GM12891 (cell line): Measurements from ENCODE around the gene ANKRD44.

ENCODE experiments used
- DNase-seq: peaks from one replicate; pipeline ENCODE4 v3.0.0; 2011; ENCODE audit warnings: low spot score; ENCODE audit not compliant: insufficient read length
- FAIRE-seq: peaks from 2 replicates; lab custom pipeline; 2011; peaks lifted over from hg19 to GRCh38; lab: Jason Lieb, UNC
- PAX5 ChIP-seq: IDR thresholded peaks from 2 replicates; pipeline ENCODE4 v1.6.1; 2011; ENCODE audit warnings: low read length, moderate library complexity, mild to moderate bottlenecking; ENCODE audit not compliant: insufficient read depth, severe bottlenecking
- POLR2A ChIP-seq: IDR thresholded peaks from 2 replicates; pipeline ENCODE4 v1.6.1; 2011; ENCODE audit warnings: low read depth, low read length, control low read depth
- POLR2AphosphoS5 ChIP-seq: IDR thresholded peaks from 2 replicates; pipeline ENCODE4 v1.6.1; 2011; ENCODE audit warnings: low read depth, low read length, control low read depth
- POU2F2 ChIP-seq: IDR thresholded peaks from 2 replicates; pipeline ENCODE4 v1.6.1; 2011; ENCODE audit warnings: low read depth, mild to moderate bottlenecking, control low read depth, low read length, moderate library complexity
- SPI1 ChIP-seq: IDR thresholded peaks from 2 replicates; pipeline ENCODE4 v1.6.1; 2011; ENCODE audit warnings: low read depth, low read length, control low read depth
- TAF1 ChIP-seq: IDR thresholded peaks from 2 replicates; pipeline ENCODE4 v1.6.1; 2011; ENCODE audit warnings: low read depth, low read length, control low read depth

Gene ANKRD44

DNA sequence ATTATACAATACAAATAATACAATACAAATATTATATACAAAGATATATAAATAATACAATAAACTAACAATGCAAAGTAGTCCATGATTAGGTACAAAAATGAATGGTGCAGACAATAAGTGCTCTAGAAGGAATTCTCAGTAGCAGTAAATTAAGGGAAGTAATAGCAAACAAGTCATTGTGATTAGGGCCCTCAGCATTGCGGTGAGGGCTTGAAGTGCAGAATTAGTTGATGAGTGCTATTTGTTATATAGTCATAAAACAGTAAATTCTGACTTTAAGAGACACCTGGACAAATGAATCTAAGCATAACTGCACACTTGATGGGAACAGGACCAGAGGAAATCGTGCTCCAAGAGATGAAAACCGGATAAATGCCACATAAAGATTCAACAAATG lies 74.9 kb downstream of the ANKRD44 start:
- no peak for TF ChIP-seq POLR2AphosphoS5
- no peak for TF ChIP-seq TAF1
- no peak for TF ChIP-seq SPI1
- TF ChIP-seq POU2F2, result no peak
- no peak for TF ChIP-seq PAX5
- no peak for TF ChIP-seq POLR2A
- DNase-seq (no peak), FAIRE-seq (no peak)

DNA sequence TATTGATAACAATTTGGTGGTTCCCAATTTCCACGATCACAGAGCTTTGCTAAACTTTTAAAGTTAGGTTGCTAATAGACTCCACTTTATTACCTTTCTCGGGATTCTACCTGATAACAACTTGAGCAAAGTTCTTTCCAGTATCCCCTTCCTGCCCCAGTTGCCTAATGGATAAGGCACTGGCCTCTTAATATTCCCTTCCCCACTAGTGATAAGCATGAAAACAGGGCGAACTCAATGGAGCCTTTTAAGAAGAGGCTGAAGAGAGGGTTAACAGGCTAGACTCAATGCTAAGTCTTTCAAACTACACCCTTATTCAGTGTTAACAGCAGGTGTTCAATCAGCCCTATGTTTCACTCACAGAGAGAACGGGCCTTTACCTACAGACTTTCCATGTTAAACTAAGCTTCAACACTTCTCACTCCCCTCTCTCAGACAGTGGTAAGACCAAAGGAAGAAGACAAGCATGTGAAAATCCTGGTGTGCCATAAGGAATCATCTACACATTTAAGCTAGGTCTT lies 75.8 kb downstream of the ANKRD44 start:
- no peak for DNase-seq
- FAIRE-seq, result peak; percentile 60
- TF ChIP-seq POLR2A (no peak), PAX5 (no peak), POU2F2 (no peak), SPI1 (no peak), TAF1 (no peak), POLR2AphosphoS5 (no peak)

DNA sequence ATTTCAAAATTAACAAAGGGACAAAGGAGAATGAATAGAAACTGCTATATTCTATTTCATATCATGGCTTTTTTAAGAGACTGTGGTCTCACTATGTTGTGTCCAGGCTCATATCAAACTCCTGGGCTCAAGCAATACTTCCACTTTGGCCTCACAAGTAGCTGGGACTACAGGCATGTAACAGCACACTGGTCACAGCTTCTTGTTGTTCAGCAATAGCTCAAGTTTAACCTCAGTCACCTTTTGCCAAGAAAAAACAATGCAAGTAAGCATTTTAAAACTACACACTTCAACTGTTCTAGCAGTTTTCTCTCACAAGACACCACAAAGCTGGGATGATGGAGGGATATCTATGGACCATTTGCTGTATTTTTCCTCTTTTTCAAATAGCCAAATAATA lies 77.1 kb downstream of the ANKRD44 start:
- no peak for TF ChIP-seq SPI1
- no peak for TF ChIP-seq PAX5
- no peak for TF ChIP-seq TAF1
- TF ChIP-seq POLR2AphosphoS5, result no peak
- TF ChIP-seq POLR2A, result no peak
- no peak for TF ChIP-seq POU2F2
- FAIRE-seq (peak; percentile 31), DNase-seq (no peak)

DNA sequence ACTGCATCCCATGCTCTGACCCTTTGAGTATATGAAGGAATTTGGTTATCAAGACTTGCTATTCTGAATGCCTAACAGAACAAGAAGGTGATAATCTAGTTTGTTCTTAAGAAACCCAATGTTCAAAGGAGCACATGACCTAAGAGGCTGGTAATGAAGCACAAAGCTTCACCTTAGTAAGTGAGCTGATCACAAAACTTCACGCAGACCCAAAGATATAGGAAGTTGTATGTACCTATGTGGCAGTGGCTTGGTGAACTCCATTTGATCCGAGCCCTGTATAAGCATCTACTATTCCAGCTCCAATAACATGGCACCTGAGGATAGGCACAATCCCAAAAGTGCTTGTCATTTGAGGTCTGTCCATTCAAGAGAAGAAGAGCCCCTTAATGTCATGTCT lies 78.6 kb downstream of the ANKRD44 start:
- FAIRE-seq, result no peak
- TF ChIP-seq SPI1 (no peak), POLR2A (no peak), POU2F2 (no peak), PAX5 (no peak), TAF1 (no peak), POLR2AphosphoS5 (no peak)
- DNase-seq, result no peak

DNA sequence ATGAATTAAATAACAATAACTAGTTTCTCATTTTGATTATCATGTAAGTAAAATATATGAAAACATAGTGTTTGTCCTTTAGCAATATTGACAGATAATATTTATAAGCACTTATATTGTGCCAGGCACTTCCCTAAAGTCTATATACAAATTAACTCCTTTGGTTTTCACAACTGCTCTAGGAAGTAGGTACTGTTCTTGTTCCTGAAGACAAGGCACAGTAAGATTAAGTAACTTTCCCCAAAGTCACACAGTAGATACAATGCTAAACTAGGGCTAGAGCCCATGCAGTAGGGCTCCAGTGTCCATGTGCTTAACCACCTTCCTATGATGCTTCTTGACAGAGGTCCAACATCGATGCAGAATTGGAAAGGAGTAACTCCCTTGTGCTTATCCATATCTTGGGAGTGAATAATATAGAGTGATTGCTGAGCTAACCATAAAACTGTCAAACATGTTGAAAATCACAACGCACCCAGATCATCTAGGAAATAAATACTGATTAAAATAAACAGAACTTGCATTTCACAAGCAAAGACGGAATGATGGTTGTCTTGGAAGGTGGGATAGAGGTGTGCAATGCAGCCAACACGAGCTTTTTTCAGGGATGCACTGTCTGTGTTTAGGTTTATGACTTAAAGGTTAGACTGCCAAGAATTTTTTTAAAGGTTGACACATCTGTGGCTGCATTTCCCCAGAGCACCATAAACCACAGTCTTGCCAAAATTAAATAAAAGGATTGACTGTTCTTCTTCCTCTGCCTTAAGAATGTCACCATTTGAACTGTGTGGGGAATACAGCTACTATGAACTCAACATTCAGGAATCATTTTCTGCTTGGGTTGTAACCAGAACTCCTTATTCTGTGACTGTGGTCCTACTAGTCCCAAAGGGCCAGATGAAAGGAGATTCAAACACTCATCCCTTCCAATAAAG lies 80.8 kb downstream of the ANKRD44 start:
- no peak for TF ChIP-seq SPI1
- no peak for TF ChIP-seq POLR2A
- TF ChIP-seq TAF1, result no peak
- TF ChIP-seq POU2F2, result no peak
- TF ChIP-seq PAX5, result no peak
- TF ChIP-seq POLR2AphosphoS5, result no peak
- no peak for FAIRE-seq
- DNase-seq, result no peak

DNA sequence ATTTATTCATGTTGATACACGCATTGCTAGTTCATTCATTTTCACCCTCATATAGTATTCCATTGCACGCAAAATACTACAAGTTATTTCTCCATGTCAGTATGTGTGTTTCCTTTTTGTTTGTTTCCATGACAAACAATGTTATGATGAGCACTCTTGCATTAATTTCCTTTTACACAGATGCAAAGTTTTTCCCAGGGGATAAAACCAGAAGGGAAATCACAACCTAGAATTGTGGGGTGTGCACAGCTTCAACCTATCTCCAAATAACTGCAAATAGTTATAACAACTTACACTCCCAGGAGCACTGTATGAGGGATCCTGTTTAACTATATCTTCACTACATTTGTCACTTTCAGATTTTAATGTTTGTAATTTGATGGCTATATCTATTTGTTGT lies 87.1 kb downstream of the ANKRD44 start:
- DNase-seq, result no peak
- FAIRE-seq, result peak; percentile 56
- TF ChIP-seq POU2F2, result no peak

DNA sequence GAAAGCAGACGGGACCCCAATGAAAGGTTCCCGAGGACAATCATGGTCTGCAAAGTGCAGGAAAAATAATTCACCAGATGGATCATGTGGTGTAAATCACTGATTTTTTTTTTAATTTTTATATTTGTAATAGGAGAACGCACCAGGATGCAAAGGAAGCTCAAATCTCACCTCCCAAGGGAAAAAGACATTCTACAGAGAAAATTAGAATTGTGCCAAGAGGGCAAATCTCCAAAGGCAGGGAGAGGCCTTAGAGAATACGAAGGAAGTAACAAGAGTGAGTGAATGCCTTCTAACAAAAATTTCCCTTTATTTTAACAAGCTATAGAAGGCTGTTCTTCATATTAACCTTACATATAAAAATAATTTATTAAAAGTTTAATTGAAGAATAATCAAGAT lies 90.9 kb downstream of the ANKRD44 start:
- FAIRE-seq, result no peak
- DNase-seq, result no peak
- TF ChIP-seq PAX5 (no peak), POLR2AphosphoS5 (no peak)

DNA sequence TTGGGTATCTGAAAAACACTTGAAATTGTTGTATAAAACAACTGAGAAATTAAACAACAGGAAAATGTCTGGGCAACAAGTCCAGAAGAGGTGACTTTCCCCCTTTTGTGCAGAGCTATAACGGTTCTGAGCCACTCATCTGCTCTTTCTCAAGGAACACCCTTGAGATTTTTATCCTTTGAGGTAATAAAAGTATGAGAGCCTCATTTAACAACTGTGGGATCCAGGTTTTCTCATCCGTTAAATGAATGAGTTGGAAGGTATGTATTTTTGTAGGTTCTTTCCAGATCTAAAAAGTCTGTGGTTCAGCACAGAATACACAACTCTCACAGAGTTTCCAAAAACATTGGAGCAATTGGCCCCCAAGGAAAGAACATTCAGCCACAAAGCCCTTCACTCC lies 93.0 kb downstream of the ANKRD44 start:
- DNase-seq (no peak), FAIRE-seq (peak; percentile 70)
- TF ChIP-seq TAF1 (no peak), POLR2A (no peak), POU2F2 (no peak)

DNA sequence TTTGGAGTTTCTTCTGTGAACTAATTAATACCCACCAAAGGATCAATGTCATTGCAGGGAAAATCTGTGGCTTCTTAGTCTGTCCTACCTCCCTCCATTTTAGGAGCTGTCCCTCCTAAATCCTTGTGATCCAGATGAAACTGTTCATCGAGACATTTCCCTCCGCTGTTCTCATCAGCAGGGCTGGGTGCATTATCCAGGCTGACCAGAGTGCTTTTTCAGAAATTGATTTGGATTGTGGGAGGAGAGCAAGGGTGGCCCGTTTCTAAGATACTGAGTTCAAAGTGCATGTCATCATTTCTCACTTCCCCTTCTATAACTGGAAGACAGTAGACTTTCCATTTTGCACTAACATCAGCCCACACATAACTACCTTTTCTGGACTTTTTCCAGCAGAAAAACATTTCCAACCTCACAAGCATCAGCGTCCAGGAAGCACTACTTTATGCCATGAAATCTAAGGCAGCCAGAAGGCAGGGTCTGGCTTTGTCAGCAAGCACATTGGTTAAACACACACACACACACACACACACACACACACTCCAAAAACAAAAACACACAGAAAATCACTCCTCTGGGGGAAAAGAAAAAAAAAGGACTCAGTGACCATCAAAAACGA lies 94.1 kb downstream of the ANKRD44 start:
- DNase-seq, result no peak
- TF ChIP-seq SPI1 (peak; percentile 99), POLR2A (0 out of 2 replicates have a peak, but pooled peaks have one; percentile 16), POLR2AphosphoS5 (no peak)
- peak; percentile 97 for FAIRE-seq
